ENCODE data around the gene HSPD1.

- TF ChIP-seq CTCF (IDR thresholded peaks at IDR 0.05; ENCODE audit: borderline replicate concordance, extremely low read depth, low read length, poor library complexity, severe bottlenecking) (no peak), EZH2 (IDR thresholded peaks at IDR 0.05; ENCODE audit: borderline replicate concordance, low read depth, low read length, severe bottlenecking) (no peak)
Observed at GRCh38 chr2:197515315-197515738, 15.7 kb upstream of the HSPD1 start.

All from DND-41 (cell line).